HG03064 (cell line): Measurements from ENCODE around the gene ASB2.

ENCODE experiments used
- ATAC-seq: cut with Tn5 transposase; IDR thresholded peaks from one replicate; pipeline ENCODE4 v1.9.1; 2021; ENCODE audit warnings: low read depth; ENCODE audit not compliant: unreplicated experiment

ASB2 gene

DNA sequence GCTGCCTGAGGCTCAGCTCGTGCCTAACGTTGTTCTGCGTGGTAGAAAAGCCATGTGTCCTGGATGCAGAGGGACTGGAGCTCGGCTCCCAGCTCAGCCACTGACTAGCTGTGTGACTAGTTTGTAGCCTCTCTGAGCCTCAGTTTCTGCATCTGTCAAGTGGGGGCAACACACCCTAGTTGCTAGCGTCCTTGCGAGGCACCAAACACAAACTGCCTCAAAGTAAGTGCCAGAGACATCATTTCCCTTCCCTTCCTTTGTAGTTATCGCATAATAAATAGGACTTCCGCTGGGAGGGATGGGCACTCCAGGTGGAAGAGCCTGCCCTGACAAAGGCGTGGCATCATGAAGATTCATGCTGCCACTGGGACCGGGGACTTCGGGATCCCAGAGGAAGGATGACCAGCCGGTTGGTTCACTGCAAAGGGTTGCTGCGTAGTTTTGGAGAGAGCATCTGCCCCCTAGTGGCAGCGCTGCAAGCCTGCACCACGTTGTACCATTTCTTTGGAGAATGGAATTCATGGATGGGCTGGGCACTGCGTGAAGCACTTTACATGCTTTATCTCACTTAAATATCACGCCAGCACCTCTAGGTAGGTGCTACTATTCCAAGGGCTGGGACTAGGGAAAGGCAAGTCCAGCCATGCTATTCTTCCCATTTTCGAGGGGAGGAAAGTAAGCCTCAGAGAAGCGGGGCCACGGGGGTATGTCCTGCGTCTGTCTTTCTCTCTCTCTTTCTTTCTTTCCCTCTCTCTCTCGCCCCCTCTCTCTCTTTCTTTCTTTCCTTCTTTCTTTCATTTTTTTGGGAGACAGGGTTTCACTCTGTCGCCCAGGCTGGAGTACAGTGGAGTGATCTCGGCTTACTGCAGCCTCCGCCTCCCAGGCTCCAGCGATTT lies 25.4 kb upstream of the ASB2 start:
- ATAC-seq = no peak

- no peak for ATAC-seq
Observed at GRCh38 chr14:94001016-94001415, 24.6 kb upstream of the ASB2 start.

- no peak for ATAC-seq
Observed at GRCh38 chr14:94000267-94000666, 23.9 kb upstream of the ASB2 start.

DNA sequence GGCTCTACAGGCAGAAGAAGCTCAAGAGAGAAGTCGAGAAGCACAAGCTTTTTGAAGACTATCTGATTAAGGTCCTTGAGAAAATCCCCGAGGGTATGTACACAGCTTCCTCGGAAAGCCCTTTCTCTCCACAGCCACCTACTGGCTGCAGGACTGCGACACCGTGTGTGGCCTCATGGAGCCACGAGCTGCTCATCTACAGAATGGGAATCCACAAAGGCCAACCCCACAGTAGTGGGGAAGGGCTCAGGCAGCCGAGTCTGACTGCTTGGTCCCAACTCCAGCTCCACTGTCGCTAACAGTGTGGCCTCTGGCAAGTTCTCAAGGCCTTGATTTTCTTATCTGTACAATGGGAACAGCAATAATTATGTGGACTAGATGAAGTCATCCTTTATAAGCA lies 23.2 kb upstream of the ASB2 start:
- ATAC-seq = no peak

- ATAC-seq = no peak
Observed at GRCh38 chr14:93998871-93999403, 22.6 kb upstream of the ASB2 start.

GRCh38 chr14:93997916-93998870 lies 21.8 kb upstream of the ASB2 start:
- ATAC-seq = no peak

- ATAC-seq = no peak
Observed at GRCh38 chr14:93997082-93997481, 20.7 kb upstream of the ASB2 start, which contains the start of gene CCDC197. Gene CCDC197, plus strand, starts transcription at chr14:93997301. Its CDS starts 831 bp downstream, at chr14:93998132.

- ATAC-seq = no peak
Observed at GRCh38 chr14:93996130-93996695, 19.8 kb upstream of the ASB2 start.

DNA sequence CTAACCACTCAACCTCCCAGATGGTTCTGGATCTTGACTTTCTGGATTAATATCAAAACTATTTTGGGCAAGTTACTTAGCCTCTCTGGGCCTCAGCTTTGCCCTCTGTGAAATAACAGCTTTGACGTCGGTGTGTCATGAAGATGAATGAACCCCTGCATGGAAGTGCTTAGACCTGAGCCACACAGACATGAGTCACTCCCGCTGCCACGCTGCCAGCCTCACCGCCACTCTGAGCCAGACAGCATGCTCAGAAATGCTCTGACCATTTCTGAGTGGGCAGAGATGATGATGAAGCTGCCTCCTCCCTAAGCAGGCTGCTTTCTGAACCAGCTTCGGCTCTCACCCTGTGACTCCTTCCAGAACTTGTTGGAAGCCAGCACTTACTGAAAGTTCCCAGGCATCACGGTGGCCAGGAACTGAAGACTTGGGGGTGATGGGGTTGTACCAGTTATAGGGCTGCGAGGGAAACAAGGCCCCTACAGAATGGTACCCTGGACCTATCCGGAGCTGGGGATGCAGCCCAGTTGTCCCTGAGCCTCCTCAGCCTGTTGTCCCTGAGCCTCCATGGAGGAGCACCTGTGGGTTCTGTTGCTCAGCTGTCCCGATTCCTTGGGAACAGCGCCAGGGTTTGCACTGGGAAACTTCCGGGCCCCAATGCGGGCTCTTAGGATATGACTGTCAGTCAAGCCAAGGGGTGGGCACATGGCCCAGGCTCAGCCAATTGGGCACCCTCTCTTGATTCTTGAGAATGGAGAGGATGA lies 18.7 kb upstream of the ASB2 start:
- no peak for ATAC-seq

GRCh38 chr14:93993382-93993781 lies 17.0 kb upstream of the ASB2 start:
- no peak for ATAC-seq

- no peak for ATAC-seq
Observed at GRCh38 chr14:93991649-93992048, 15.3 kb upstream of the ASB2 start.

DNA sequence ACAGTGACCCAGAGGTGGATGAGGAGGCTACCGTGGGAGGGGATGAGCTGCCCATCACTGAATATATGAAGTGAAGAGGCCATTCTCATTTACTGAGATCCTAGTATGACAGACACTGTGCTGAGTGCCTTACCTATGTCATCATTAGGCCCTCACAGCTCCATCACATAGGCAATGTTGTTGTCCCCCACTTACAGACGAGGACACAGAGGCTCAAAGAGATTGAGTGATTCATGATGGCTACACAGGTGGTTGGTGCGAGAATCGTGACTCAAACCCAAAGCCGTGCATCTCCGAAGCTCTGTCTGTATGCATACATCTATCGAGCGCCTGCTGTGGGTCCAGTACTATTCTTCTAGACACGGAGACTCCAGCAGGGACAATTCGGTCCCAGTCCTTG lies 14.8 kb upstream of the ASB2 start:
- no peak for ATAC-seq

DNA sequence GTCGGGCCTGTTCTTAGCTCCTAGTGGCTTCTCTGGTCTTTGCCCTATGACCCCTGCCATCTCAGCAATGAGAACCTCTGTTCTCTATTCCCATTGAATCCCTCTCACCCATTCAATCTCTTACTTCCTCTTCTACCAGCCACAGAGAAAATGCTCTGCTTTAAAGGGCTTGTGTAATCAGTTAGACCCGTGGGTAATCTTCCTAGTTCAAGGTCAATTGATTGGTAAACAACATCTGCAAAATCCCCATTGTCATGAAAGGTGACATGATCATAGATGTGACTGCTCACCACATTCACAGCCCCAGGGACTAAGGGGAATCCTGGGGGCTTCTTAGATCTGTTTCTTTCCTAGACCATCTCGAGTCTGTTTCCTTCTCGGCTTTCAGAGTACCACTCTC lies 13.6 kb upstream of the ASB2 start:
- no peak for ATAC-seq

- no peak for ATAC-seq
Observed at GRCh38 chr14:93987815-93988476, 11.6 kb upstream of the ASB2 start.

DNA sequence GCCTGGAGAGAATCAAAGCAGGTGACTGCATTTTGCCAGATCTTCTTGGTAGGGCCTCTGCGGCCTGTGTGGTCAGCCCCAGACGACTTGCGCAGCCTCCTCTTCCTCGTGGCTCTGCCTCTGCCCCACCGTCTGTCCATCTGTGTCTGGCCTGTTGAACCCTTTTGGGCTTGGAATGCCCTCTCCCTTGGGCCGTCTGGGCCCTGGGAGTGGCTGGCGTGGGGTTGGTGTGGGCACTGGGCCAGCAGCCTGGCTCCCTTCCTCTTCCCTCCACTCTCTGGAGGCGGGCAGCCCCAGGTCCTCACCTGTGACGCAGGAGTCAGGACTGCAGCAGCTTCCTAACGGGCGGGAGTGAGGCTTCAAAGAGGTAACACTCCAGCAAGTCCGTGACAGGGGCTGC lies 11.0 kb upstream of the ASB2 start:
- ATAC-seq = no peak

DNA sequence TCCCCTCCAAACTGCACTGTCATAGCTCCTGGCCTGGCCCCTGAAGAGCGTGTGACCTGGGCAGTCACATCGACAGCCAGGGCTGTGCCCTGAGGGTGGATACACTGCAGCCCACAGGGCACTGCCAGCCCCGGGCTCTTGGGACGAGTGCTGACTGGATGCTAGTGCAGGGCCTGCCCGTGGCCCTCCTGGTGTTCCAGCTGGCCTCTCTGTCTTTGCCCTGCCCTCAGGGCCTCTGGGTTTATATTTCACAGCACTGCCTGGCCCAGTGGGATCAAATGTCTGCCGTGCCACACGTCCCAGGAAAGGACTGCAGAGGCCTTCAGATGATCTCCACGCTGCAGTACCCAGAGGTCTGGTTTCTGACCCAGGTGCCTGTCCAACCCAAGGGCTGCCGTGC lies 10.6 kb upstream of the ASB2 start:
- no peak for ATAC-seq

DNA sequence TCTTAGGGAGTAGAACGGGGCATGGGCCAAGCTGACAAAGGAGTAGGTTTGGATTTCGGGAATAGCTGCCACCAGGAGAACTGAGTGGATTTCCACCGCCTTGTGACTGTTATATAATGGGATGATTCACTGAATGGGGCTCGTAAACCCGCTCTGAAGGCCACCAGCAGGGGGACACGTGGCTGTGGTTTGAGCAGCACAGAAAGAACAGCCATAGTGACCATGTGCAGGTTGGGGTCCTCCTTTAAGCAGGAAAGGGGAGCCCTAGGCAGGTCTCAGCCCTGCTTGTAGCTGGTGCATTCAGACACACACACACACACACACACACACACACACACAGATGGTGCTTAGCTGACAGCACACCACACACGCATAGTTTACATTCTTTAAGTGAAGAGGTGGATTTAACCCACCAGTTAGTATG lies 8.6 kb upstream of the ASB2 start:
- no peak for ATAC-seq

DNA sequence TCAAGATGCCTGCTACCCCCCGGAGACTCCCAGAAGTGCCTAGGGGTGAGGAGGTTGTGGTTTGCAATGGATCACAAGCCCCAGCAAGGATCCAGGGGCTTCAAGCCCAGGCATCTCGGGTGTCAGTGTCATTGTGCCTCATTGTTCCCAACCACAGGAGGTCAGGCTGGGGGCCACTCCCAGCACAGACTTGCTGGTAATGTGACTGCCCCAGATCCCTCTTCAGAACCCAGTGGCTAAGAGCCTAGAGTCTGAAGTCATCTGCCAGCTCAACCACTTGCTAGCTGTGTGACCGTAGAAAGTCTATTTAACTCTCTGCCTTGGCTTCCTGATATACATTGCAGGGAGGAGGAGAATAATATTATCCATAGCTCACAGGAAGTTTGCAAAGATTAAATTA lies 7.7 kb upstream of the ASB2 start:
- no peak for ATAC-seq

DNA sequence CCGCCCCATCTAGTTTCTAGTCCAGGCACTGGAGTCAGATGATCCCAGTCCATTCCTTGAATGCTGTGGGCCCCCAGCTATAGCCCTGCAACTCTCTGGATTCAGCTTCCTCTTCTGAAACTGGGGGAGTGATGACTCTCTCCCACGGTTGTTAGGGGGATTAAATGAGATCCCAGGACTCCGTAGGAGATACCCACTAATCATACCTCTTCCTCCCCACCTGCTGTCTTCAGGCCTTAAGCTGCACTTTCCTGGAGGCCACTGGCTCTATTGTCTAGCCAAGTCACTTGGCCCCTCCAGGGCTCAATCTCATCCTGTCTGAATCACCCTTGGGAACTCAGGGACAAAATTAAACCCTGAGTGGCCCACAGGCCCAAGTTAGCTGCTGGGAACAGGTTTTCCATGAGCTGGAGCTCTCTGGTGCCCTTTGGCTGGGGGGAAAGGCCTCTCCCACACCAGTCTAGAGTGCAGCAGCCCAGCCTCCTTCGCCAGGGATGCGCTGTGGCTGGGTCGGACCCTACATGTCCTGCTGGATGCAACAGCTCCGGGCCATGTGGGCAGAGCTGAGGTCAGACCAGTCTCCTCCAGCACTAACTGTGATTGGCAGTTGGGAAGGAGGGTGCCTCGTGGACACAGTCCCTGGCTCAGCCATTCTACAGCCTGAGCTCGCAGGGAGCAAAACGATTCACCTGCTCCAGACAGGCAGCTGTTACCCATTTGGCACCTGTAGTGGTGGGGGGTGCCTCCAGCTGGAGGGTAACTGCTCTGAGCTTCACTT lies 6.0 kb upstream of the ASB2 start:
- no peak for ATAC-seq
